MM.1S (cell line): ENCODE measurements around the gene PRKCZ.

Experiments
- DNase-seq: peaks from one replicate; pipeline ENCODE4 v3.0.0-alpha.2; 2015
- H2AFZ ChIP-seq: fragments of 300-600 bp; sonication (generic); 2 replicates; pipeline ENCODE4 v1.6.0; 2016; ENCODE audit warnings: antibody characterized with exemption, low read length
- H3F3A ChIP-seq: fragments of 300-600 bp; sonication (generic); 2 replicates; pipeline ENCODE4 v1.6.1; 2016; ENCODE audit warnings: mild to moderate bottlenecking, antibody characterized with exemption, low read length, moderate library complexity, mixed read lengths; ENCODE audit not compliant: insufficient read depth
- H3K27ac ChIP-seq: fragments of 300-600 bp; sonication (generic); 2 replicates; pipeline ENCODE4 v1.5.1; 2016; ENCODE audit warnings: mild to moderate bottlenecking, low read length
- H3K27me3 ChIP-seq: fragments of 300-600 bp; sonication (generic); replicated peaks from 2 replicates; pipeline ENCODE4 v1.6.0; 2016; ENCODE audit warnings: low read length; ENCODE audit not compliant: insufficient read depth
- H3K36me3 ChIP-seq: fragments of 300-600 bp; sonication (generic); replicated peaks from 2 replicates; pipeline ENCODE4 v1.6.1; 2016; ENCODE audit warnings: mild to moderate bottlenecking, low read length, mixed read lengths; ENCODE audit not compliant: insufficient read depth
- H3K4me1 ChIP-seq: fragments of 300-600 bp; sonication (generic); 2 replicates; pipeline ENCODE4 v1.6.1; 2016; ENCODE audit warnings: low read length, mixed read lengths
- H3K4me2 ChIP-seq: fragments of 300-600 bp; sonication (generic); 2 replicates; pipeline ENCODE4 v1.6.0; 2016; ENCODE audit warnings: low read depth, low read length
- H3K4me3 ChIP-seq: fragments of 300-600 bp; sonication (generic); 2 replicates; pipeline ENCODE4 v1.5.1; 2016; ENCODE audit warnings: low read length, mixed read lengths
- H3K79me2 ChIP-seq: fragments of 300-600 bp; sonication (generic); 2 replicates; pipeline ENCODE4 v1.6.1; 2016; ENCODE audit warnings: mixed run types, low read length, mixed read lengths
- H3K9ac ChIP-seq: fragments of 300-600 bp; sonication (generic); 2 replicates; pipeline ENCODE4 v1.6.1; 2016; ENCODE audit warnings: low read length, mixed read lengths
- H3K9me2 ChIP-seq: fragments of 300-600 bp; sonication (generic); replicated peaks from 2 replicates; pipeline ENCODE4 v1.6.1; 2016; ENCODE audit warnings: mild to moderate bottlenecking, low read length, mixed read lengths; ENCODE audit not compliant: insufficient read depth
- H3K9me3 ChIP-seq: fragments of 300-600 bp; sonication (generic); replicated peaks from 2 replicates; pipeline ENCODE4 v1.6.1; 2016; ENCODE audit warnings: mild to moderate bottlenecking, low read length, mixed read lengths; ENCODE audit not compliant: insufficient read depth
- H4K20me1 ChIP-seq: fragments of 300-600 bp; sonication (generic); 2 replicates; pipeline ENCODE4 v1.6.1; 2016; ENCODE audit warnings: mild to moderate bottlenecking, low read length, moderate library complexity, mixed read lengths; ENCODE audit not compliant: insufficient read depth
- EZH2 ChIP-seq: fragments of 300-600 bp; sonication (generic); optimal IDR thresholded peaks from 2 replicates; pipeline ENCODE3; 2017; ENCODE audit warnings: low read depth, mild to moderate bottlenecking, antibody characterized with exemption, low read length, mixed read lengths
- EZH2phosphoT487 ChIP-seq: fragments of 300-600 bp; sonication (generic); IDR thresholded peaks from 2 replicates; pipeline ENCODE4 v1.6.1; 2018; ENCODE audit warnings: antibody characterized with exemption, low read length
- TF ChIP-seq, protein P1 (sequence below): fragments of 300-600 bp; sonication (generic); IDR thresholded peaks from 2 replicates; pipeline ENCODE4 v1.5.1; 2016; ENCODE audit warnings: antibody characterized with exemption, low read length, mixed read lengths

PRKCZ gene

DNA sequence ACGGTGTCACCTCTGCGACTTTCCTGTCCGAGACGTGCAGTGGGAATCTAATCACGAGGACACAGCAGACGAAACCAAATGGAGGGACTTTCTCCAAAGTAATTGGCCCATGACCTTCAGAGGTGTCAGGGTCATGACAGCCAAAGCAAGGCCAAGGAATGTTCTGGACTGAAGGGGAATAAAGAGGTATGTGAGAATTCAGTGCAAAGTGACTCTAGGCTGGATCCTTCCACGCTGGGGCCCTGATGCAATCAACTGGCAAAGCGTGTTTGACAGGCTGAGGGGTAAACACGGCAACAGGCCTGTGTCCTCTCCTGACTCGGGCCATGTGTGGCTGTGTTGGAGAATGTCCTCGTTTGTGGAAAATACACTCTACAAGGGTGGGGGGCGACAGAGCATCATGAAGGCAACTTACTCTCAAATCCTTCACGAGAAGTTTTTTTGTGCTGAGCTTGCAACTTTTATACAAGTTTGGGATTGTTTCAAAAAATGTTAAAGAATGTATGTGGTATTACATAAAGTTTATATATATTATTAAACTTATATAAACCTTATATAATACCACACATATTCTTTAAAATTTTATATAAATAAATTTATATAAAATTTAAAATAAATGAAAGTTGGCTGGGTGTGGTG lies 48.3 kb upstream of the PRKCZ start:
- Histone ChIP-seq H3K9me2 (no peaks in the 10 kb centered on the region), H3K27me3 (peaks cover 90% of the 10 kb centered on the region), H3K4me2 (no peak overlapping the region), H3K4me3 (no peak overlapping the region), H3K79me2 (no peaks in the 10 kb centered on the region), H3K36me3 (no peaks in the 10 kb centered on the region), H3K9ac (no peak overlapping the region), H3K4me1 (no peaks in the 10 kb centered on the region), H3K9me3 (no peaks in the 10 kb centered on the region), H3F3A (no peaks in the 10 kb centered on the region), H3K27ac (no peak overlapping the region), H4K20me1 (no peaks in the 10 kb centered on the region), H2AFZ (no peak overlapping the region)
- no peak for TF ChIP-seq EZH2
- no peak for DNase-seq

DNA sequence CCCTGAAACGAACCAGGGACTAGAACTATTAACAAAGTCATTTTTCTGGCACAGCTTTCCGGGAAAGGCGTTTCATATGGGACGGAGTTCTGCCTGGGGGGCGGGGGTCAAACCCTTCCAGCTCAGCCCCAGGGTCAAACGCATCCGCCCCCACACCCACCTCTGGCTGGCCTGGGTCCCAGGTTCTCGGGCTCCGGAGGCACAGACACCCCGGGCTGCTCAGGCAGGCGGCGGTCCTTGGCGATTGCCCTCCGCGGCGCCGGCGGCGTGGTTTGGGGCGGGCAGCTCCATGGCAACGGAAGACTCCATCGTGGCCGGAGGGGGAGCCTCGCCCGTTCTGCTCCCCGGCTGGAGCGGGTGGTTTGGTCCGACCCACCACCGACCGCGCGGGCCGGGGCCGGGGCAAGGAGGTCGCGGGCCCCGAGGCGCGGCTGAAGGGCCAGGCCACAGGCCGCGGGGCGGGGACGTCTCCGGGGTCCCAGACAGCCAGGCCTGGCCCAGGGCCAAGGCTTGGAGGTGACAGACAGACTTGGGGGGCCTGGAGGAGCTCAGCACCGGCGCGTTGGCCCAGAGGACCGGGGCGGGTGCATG lies 46.6 kb upstream of the PRKCZ start, which contains the start of gene CFAP74:
TSS of gene CFAP74 (minus strand) at position 246 of the 591 bp plus-strand sequence. CDS start 12,830 bp downstream, outside the sequence.
- Histone ChIP-seq H2AFZ (no peak within 1 kb of the TSS), H3K9me2 (no peaks in the 10 kb centered on the region), H3K9me3 (no peaks in the 10 kb centered on the region), H3F3A (no peaks in the 10 kb centered on the region), H3K4me2 (no peak within 1 kb of the TSS), H3K27me3 (peaks cover 89% of the 10 kb centered on the region), H3K4me3 (no peak within 1 kb of the TSS), H4K20me1 (no peaks in the 10 kb centered on the region), H3K36me3 (no peaks in the 10 kb centered on the region), H3K27ac (no peak within 1 kb of the TSS), H3K79me2 (no peaks in the 10 kb centered on the region), H3K9ac (no peak within 1 kb of the TSS), H3K4me1 (no peaks in the 10 kb centered on the region)
- TF ChIP-seq, protein P1, sequence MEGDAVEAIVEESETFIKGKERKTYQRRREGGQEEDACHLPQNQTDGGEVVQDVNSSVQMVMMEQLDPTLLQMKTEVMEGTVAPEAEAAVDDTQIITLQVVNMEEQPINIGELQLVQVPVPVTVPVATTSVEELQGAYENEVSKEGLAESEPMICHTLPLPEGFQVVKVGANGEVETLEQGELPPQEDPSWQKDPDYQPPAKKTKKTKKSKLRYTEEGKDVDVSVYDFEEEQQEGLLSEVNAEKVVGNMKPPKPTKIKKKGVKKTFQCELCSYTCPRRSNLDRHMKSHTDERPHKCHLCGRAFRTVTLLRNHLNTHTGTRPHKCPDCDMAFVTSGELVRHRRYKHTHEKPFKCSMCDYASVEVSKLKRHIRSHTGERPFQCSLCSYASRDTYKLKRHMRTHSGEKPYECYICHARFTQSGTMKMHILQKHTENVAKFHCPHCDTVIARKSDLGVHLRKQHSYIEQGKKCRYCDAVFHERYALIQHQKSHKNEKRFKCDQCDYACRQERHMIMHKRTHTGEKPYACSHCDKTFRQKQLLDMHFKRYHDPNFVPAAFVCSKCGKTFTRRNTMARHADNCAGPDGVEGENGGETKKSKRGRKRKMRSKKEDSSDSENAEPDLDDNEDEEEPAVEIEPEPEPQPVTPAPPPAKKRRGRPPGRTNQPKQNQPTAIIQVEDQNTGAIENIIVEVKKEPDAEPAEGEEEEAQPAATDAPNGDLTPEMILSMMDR = no peak
- TF ChIP-seq EZH2phosphoT487 = no peak
- TF ChIP-seq EZH2 = no peak
- no peak for DNase-seq

DNA sequence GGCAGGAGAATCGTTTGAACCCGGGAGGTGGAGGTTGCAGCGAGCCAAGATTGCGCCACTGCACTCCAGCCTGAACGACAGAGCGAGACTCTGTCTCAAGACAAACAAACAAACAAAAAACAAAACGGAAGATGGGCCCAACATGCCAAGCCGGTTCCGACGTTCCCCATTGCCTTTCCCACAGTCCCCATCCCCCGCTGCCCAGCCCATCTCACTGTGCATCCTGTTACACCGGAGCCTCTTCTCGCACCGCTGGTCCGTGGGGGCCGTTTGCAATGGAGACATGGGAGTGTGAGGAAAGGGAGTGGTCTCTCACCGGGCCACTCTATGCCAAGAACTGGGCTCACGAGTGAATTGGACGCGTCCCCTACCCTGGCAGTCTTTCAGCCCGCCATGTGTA lies 45.4 kb upstream of the PRKCZ start:
- Histone ChIP-seq H4K20me1 (no peaks in the 10 kb centered on the region), H3K79me2 (no peaks in the 10 kb centered on the region), H3K4me3 (no peak overlapping the region), H3K9ac (no peak overlapping the region), H3K27ac (no peak overlapping the region), H3K36me3 (no peaks in the 10 kb centered on the region), H2AFZ (no peak overlapping the region), H3K9me3 (no peaks in the 10 kb centered on the region), H3K4me1 (no peaks in the 10 kb centered on the region), H3K9me2 (no peaks in the 10 kb centered on the region), H3K27me3 (peaks cover 90% of the 10 kb centered on the region), H3F3A (no peaks in the 10 kb centered on the region), H3K4me2 (no peak overlapping the region)
- TF ChIP-seq EZH2 = no peak
- DNase-seq = no peak

DNA sequence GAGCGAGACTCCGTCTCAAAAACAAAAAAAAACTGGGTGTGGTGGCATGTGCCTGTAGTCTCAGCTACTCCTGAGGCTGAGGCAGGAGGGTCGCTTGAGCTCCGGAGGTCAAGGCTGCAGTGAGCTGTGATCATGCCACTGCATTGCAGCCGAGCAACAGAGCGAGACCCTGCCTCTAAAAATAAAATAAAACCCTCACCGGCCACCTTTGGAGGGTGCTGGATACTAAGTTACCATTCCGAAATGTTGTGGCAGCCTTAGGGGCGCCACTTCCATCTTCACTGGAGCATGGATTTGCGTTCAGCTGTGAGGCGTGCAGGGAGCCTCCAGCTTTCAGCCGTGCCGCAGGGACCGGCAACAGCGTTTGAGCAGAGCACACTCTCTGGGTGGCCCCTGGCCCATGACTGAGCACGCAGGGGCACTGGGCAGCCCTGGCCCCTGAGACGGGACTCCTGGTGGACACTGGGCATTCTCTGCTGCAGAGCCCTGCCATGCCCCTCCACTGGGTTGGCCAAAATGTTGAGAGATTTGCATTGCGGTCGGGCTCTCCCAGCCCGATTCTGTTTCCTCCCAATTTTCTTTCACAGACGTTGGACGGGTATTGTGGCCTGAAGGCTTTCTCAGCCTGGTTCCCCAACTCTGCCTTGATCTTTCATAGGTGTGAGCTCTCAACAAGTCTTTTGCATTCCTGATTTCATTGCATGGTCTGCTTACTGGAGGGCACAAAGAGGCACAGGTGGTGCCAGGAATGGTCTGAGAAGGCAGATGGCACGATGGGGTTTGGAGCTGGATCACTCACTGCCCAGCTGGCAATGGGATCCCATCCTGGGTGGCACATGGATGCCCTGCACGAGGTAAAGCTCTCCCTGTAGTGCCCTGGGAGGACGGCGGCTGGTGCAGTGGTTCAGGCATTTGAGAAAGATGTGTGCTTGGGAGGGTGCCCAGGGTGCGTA lies 40.8 kb upstream of the PRKCZ start:
- DNase-seq = no peak
- H3F3A ChIP-seq = no peaks in the 10 kb centered on the region
- H4K20me1 ChIP-seq = no peaks in the 10 kb centered on the region
- no peak for TF ChIP-seq EZH2
- no peak overlapping the region for H3K27ac ChIP-seq
- no peaks in the 10 kb centered on the region for H3K36me3 ChIP-seq
- no peaks in the 10 kb centered on the region for H3K4me1 ChIP-seq
- no peaks in the 10 kb centered on the region for H3K9me2 ChIP-seq
- H2AFZ ChIP-seq = no peak overlapping the region
- no peak overlapping the region for H3K9ac ChIP-seq
- no peaks in the 10 kb centered on the region for H3K9me3 ChIP-seq
- H3K79me2 ChIP-seq = no peaks in the 10 kb centered on the region
- H3K4me2 ChIP-seq = no peak overlapping the region
- H3K4me3 ChIP-seq = no peak overlapping the region
- peaks cover 95% of the 10 kb centered on the region for H3K27me3 ChIP-seq
